ENCODE results near the gene NKAIN2.
"Not testable (repeated sequence)": the region's sequence is repeated elsewhere in the genome, so short reads cannot be mapped to it uniquely, and the experiment has no call there.

The NKAIN2 gene

GRCh38 chr6:123966618-123967017, 163.0 kb downstream of the NKAIN2 start:
- no peak for DNase-seq (ENCODE audit: low read depth)

DNA sequence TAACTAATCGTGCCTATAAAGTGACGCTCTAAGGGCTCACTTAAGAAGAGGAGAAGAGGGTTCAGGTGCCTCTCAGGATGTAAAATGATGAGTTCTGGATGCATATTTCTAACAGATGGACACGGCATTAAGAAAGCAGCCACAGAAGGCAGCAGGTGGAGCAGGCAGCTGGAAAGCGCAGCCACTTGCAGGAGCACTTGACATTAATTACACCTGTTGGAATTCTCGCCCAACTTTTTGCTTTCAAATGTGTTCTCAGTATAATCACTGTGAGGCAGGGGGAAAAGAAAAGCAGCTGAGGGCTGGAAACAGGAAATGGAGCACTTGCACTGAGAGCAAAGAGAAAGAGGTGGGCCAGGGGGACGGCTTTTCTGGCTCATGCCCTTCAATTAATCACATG, 164.2 kb downstream of the NKAIN2 start:
- no peak for DNase-seq (ENCODE audit: low read depth)

DNA sequence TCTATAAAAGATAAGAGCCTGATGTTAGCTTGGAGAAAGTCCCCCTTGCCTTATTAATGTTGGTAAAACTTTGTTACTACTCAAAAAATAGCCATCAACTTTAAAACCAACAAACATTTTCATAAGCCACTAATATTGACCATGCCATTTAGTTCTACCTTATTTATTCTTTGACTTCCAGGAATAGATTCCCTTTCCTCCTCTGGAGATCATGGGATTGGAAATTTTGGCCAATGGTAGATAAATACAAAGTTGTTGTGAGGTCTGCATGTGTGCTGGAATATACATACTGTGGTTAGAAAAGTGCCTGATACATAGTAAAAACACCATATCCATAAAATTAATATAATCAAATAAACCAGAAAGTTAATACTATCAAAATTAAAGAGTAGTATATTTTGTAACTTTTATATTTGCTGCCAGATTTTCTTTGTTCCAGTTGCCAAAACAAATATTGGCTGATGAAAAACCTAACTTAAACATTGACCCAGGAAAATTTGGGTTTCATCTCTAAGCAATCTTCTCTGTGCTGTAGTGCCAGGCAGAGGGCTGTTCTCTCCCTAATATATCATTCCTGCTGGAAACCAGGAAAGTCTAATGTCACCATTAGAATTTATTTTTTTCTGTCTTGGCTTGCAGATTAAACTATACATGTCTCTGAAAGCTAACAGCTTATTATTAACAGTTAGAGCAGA, 169.1 kb downstream of the NKAIN2 start:
- DNase-seq (ENCODE audit: low read depth) = no peak

DNA sequence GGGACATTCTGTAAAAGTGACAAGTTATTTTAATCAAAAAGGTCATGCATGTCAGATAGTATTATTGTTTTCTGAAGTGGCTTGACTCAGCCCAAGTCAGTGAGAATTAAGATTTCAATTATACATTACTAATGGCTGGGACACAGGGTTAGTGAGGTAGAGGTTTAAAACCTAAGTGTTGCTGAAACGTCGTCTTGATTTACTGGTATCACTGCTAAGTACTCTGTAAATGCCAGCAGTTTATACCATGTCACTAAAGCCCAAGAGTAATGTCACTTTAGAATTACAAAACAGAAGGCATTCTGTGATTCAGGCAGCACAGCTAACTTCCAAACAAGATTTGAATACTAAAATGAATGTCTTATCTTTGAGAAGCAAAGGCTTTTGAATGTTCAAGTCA, 176.6 kb downstream of the NKAIN2 start:
- no peak for DNase-seq (ENCODE audit: low read depth)

- DNase-seq (ENCODE audit: low read depth) = no peak
Observed at GRCh38 chr6:123986938-123987337, 183.3 kb downstream of the NKAIN2 start.

DNA sequence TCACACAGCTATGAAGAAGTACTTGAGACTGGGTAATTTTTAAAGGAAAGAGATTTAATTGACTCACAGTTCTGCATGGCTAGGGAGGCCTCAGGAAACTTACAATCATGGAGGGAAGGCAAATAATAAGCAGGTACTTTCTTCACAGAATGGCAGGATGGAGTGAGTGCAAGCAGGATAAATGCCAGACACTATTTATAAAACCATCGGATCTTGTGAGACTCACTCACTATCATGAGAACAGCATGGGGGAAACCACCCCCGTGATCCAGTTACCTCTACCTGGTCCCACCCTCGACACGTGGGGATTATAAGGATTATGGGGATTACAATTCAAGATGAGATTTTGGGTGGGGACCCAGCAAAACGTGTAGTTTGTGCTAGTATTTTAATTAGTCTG, 186.3 kb downstream of the NKAIN2 start:
- not testable (repeated sequence) for DNase-seq (ENCODE audit: low read depth)

DNA sequence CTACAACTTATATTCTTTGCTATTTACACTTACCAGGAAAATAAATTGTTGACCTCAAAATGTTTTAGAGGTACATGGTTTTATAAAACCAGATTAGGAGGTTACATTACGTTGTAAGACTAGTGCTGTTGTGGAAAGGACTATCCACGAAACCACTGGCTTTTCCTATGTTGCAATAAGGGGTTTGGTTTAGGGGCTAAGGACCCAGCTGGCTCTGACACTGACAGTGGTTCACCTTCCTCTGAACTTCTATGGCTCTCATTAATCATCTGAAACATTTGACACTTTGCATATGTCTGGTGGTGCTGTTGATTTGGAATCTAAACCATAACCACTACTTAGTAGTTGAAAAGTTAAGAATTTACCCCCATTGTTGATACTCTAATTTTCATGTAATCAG, 186.7 kb downstream of the NKAIN2 start:
- no peak for DNase-seq (ENCODE audit: low read depth)

- no peak for DNase-seq (ENCODE audit: low read depth)
Observed at GRCh38 chr6:123994168-123994567, 190.5 kb downstream of the NKAIN2 start.

DNA sequence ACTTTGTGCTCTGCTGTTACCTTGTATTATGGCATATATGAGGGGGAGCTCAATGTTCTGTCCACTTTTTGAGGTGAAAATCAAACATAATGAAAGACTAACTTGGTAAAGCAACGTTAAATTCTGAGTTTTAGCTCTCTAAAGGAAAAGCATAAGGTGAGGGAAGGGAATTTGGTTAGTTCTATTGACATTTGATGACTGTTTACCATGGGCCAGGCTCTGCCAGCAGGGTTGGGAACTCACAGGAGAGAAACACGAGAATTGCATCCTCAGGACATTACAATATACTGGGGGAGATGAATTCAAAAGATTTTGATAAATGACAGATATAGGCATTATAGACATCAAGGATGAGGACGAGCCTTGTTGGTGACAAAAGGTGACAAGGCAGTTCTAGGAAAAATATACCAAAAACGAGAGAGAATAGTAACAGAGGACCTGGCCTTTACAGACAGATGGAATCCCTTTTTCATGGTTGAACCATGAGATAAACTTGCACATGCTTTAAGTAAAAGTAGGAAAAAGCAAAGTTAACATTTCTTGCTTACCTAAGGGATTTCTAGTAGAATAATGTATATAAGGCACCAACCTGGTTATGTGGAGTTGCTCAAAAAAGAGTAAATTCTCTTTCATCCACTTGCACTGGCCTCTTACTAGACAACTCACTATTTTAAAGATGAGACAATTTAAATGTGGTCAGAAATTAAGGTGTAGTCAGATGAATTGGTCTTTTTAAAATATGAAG, 191.4 kb downstream of the NKAIN2 start:
- DNase-seq (ENCODE audit: low read depth) = no peak

DNA sequence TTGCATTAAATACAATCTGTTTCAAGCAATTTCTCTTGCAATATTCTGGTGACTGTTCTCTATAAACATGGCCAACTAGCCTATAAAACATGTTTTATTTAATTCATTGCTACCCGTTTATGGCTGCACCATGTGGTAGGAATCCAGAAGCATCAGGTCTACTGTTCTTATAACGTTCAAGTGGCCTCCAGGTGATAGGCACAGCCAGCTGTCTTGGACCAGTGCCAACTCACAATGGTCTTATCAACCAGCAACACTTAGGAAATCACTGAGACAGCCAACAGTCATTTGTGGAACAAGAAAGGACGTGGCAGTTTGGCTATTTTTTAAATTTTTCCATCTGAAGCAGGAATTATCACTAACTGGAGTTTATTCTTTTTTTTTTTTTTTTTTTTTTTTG, 193.6 kb downstream of the NKAIN2 start:
- DNase-seq (ENCODE audit: low read depth) = no peak

DNA sequence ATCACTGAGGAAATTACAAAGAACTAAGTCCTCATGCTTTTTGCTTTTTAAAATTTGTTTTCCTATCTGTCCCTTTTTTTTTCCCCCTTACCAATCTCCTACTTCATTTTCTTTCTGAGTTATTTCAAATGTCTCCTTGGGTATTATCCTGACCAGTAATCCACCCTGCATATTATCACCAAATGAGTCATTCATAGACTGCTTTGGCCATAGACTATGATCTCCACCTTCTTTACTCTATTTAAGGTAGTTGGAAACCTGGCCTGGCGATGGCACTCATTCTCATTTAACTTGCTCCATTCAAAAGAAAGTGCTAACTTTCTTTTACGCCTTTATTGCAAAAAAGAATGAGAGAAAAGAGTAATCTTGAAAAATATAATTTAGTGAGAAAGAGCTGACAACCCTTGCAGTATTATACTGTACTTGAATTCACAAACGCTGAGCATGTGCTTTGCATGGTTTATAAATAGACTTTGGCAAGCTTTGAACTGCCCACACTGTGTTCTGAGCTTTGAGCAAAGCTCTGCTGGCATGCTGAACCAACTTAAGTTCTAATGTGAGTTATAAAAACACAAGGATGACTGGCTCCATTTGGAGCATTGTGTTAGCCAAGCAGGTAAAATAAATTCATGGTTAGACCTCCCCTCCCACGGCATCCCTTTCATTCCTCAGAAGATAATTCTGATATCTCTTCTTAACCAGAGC, 198.9 kb downstream of the NKAIN2 start:
- no peak for DNase-seq (ENCODE audit: low read depth)

GRCh38 chr6:124007266-124007665, 203.6 kb downstream of the NKAIN2 start:
- DNase-seq (ENCODE audit: low read depth) = no peak

GRCh38 chr6:124008000-124008987, 204.6 kb downstream of the NKAIN2 start:
- DNase-seq (ENCODE audit: low read depth) = no peak

DNA sequence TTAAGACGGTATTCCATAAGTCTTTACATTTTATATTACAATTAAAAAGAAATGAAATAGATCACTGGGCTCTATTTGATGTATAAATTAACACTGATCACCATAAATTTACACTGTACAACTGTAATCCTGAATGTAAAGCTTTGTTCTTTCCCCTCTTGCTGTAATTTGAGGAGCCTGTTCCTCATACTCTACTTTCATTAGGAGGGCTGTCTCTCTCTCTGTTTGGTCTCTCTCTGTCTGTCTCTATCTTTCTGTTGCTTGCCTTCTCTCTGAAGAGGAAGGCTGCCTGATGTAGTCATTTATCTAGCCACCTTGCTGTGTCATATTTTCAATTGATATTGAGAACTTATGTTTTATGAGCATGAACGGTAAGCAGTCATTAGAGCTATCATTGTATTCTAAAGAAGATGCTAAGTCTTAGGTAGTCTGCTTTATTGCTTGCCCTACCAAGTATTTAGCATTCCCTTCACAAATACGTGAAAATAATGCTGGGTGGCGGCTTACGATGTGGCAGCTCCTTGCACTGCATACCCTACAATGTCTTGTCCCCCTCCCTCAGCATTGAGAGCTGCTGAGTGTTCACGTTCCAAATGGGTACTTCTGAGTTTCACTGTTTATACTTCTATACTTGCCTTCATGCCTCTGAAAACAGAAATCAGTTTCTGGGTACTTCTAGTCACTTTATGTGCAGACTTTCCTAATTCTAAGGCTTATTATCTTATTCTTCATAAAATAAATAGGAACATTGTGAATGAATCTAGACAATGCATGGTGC, 205.5 kb downstream of the NKAIN2 start:
- DNase-seq (ENCODE audit: low read depth) = no peak

DNA sequence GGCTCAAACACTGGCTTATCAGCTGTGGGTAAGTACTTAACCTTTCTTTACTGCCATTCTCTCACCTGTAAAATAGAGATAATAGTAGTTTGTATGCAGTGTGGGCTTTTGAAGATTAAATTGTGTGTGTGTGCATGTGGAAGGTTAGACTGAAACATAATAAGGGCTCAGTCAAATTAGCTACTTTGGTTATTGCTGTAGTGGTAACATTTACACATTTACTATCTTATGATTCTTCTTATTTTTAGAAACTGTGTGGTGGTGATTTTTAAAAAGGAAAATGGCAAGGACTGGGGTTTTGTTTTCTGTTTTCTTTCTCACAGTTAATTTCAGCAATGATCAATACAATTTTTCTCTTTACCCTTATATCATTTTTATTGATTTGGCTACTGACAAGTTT, 206.9 kb downstream of the NKAIN2 start:
- no peak for DNase-seq (ENCODE audit: low read depth)

- DNase-seq (ENCODE audit: low read depth) = no peak
Observed at GRCh38 chr6:124011180-124011579, 207.5 kb downstream of the NKAIN2 start.

DNA sequence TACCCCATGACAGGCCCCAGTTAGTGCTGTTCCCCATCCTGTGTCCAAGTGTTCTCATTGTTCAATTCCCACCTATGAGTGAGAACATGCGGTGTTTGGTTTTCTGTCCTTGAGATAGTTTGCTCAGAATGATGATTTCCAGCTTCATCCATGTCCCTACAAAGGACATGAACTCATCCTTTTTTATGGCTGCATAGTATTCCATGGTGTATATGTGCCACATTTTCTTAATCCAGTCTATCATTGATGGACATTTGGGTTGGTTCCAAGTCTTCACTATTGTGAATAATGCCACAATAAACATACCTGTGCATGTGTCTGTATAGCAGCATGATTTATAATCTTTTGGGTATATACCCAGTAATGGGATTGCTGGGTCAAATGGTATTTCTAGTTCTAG, 218.4 kb downstream of the NKAIN2 start:
- not testable (repeated sequence) for DNase-seq (ENCODE audit: low read depth)

- DNase-seq (ENCODE audit: low read depth) = no peak
Observed at GRCh38 chr6:124022641-124023040, 219.0 kb downstream of the NKAIN2 start.

DNA sequence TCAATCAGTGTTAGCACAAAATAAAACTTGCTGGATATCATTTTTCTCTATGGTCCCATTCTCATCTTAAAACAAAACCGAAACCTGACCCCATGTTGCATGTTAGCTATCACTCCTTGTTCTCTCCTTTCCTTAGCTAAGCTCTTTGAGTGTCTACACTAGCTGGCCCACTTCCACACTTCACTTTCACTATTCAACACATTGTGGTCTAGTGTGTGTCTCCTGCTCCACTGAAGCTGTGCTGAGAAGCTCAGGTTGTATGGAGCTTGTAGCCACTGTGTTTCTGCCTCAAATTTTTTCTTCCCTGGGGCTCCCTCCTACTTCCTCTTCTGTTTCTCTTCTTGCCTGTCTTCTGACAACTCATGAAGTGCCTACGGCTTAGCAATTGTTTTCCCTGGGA, 223.0 kb downstream of the NKAIN2 start:
- no peak for DNase-seq (ENCODE audit: low read depth)

GRCh38 chr6:124027392-124027791, 223.7 kb downstream of the NKAIN2 start:
- DNase-seq (ENCODE audit: low read depth) = no peak

GRCh38 chr6:124028117-124028516, 224.5 kb downstream of the NKAIN2 start:
- DNase-seq (ENCODE audit: low read depth) = no peak

Data from fibroblast of the conjunctiva (primary cell).